MCF 10A (cell line): Measurements from ENCODE around the gene TXLNG. TPM values are rescaled to one million over a fixed set of nuclear protein-coding genes. Genes with fewer than 3 reads are reported as not detected.

ENCODE experiments used
- BruUV-seq: library from RNA; stranded (reverse); fragments of 400-500 nt; replicated peaks from 2 replicates; lab custom pipeline; 2021; lab: Mats Ljungman, UMichigan
- CTCF ChIA-PET: fragments of 300-600 bp; sonication (Branson Sonifier 250); formaldehyde crosslinking; extraction: SDS; loops from one replicate; lab custom pipeline; 2021; ENCODE audit warnings: antibody characterized with exemption, inconsistent platforms; lab: Yijun Ruan, JAX
- POLR2A ChIA-PET: fragments of 300-600, 350-650 bp; sonication (Branson Sonifier 250); formaldehyde crosslinking; extraction: SDS; loops from one replicate; lab custom pipeline; 2020; ENCODE audit warnings: antibody characterized with exemption, inconsistent platforms; lab: Yijun Ruan, JAX
- DNase-seq: peaks from one replicate; pipeline ENCODE4 v3.0.0-alpha.2; 2018; ENCODE audit not compliant: unreplicated experiment
- H3K27ac Mint-ChIP-seq: one replicate; pipeline ENCODE4 v1.8.0; 2022; ENCODE audit warnings: mild to moderate bottlenecking, low read depth, mixed read lengths; ENCODE audit not compliant: unreplicated experiment
- H3K27me3 Mint-ChIP-seq: one replicate; pipeline ENCODE4 v1.8.0; 2022; ENCODE audit warnings: mixed read lengths; ENCODE audit not compliant: insufficient read depth, unreplicated experiment
- H3K36me3 Mint-ChIP-seq: one replicate; pipeline ENCODE4 v1.8.0; 2022; ENCODE audit warnings: mild to moderate bottlenecking, moderate library complexity, mixed read lengths; ENCODE audit not compliant: insufficient read depth, unreplicated experiment
- H3K4me1 Mint-ChIP-seq: one replicate; pipeline ENCODE4 v1.8.0; 2022; ENCODE audit warnings: mixed read lengths; ENCODE audit not compliant: insufficient read depth, unreplicated experiment
- H3K4me3 Mint-ChIP-seq: one replicate; pipeline ENCODE4 v1.8.0; 2022; ENCODE audit warnings: mild to moderate bottlenecking, moderate library complexity, mixed read lengths; ENCODE audit not compliant: unreplicated experiment
- H3K9me3 Mint-ChIP-seq: one replicate; pipeline ENCODE4 v1.8.0; 2022; ENCODE audit warnings: mixed read lengths; ENCODE audit not compliant: unreplicated experiment
- CTCF ChIP-seq: fragments of 200-600 bp; IDR thresholded peaks from one replicate; pipeline ENCODE4 v1.8.0; 2022; ENCODE audit warnings: antibody characterized with exemption, mild to moderate bottlenecking; ENCODE audit not compliant: unreplicated experiment
- intact Hi-C: fragments of 100-400 bp; cut with micrococcal nuclease; formaldehyde crosslinking; loops from 2 replicates; pipeline ENCODE4 v1.14.1; 2022
- total RNA-seq: library from RNA; stranded (reverse); gene quantifications from 2 replicates; pipeline ENCODE4 v1.2.3, GENCODE V29; 2022

The TXLNG gene
- total RNA-seq, 1 experiment from 2014 or later, result 43.2 TPM

DNA sequence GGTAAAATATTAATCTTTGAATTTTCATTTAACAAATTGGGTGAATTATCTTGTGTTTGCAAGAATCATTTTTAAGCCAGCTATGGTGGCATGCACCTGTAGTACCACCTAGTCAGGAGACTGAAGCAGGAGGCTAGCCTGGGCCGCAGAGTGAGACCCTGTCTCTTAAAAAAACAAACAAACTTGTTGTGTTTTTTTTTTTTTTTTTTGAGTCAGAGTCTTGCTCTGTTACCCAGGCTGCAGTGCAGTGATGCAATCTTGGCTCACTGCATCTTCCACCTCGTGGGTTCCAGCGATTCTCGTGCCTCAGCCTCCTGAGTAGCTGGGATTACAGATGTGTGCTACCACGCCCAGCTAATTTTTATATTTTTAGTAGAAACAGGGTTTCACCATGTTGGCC lies 2.2 kb downstream of the TXLNG start:
- Mint-ChIP-seq H3K4me3 (peak overlapping the region; percentile 89), H3K9me3 (no peaks in the 10 kb centered on the region), H3K27ac (peak overlapping the region; percentile 31), H3K4me1 (no peaks in the 10 kb centered on the region), H3K36me3 (peaks cover 8% of the 10 kb centered on the region), H3K27me3 (no peaks in the 10 kb centered on the region)
- no peak for TF ChIP-seq CTCF
- CTCF ChIA-PET, result interaction anchor here (0.6 to 1.7 kb wide), 4 partner anchors 17 to 20 kb away, joined by 3 to 5 read pairs (median 4); no protein-coding TSS in a partner anchor
- intact Hi-C loops, result no loop called here
- POLR2A ChIA-PET, result interaction anchor here (0.7 to 3.0 kb wide), 10 partner anchors 10 to 1112 kb away, joined by 3 to 30 read pairs (median 4); partner anchors contain the start of genes CTPS2 and SYAP1
- no TSS peak for BruUV-seq
- peak; percentile 65 for DNase-seq

GRCh38 chrX:16796298-16796697 lies 10.0 kb downstream of the TXLNG start:
- no peaks in the 10 kb centered on the region for H3K9me3 Mint-ChIP-seq
- H3K4me1 Mint-ChIP-seq, result no peaks in the 10 kb centered on the region
- H3K4me3 Mint-ChIP-seq, result no peak overlapping the region
- ChIA-PET POLR2A (no interaction called here), CTCF (no interaction called here)
- H3K27me3 Mint-ChIP-seq, result no peaks in the 10 kb centered on the region
- H3K27ac Mint-ChIP-seq, result no peak overlapping the region
- DNase-seq, result no peak
- no TSS peak for BruUV-seq
- no peak for TF ChIP-seq CTCF
- H3K36me3 Mint-ChIP-seq, result peaks cover 39% of the 10 kb centered on the region
- intact Hi-C loops, result no loop called here

- Mint-ChIP-seq H3K9me3 (no peaks in the 10 kb centered on the region), H3K4me3 (no peak overlapping the region), H3K4me1 (no peaks in the 10 kb centered on the region), H3K27me3 (no peaks in the 10 kb centered on the region), H3K36me3 (peaks cover 39% of the 10 kb centered on the region), H3K27ac (no peak overlapping the region)
- DNase-seq, result no peak
- no peak for TF ChIP-seq CTCF
- ChIA-PET POLR2A (interaction anchor here (1.0 kb wide), 1 partner anchor 10 kb away, joined by 4 read pairs; no protein-coding TSS in a partner anchor), CTCF (interaction anchor here (0.9 kb wide), 1 partner anchor 18 kb away, joined by 3 read pairs; no protein-coding TSS in a partner anchor)
- no TSS peak for BruUV-seq
- intact Hi-C loops, result no loop called here
Measured at GRCh38 chrX:16797358-16797757, 11.1 kb downstream of the TXLNG start.

- intact Hi-C loops, result no loop called here
- POLR2A ChIA-PET, result interaction anchor here (0.6 to 1.1 kb wide), 2 partner anchors 9 to 1345 kb away, joined by 3 to 6 read pairs; no protein-coding TSS in a partner anchor
- Mint-ChIP-seq H3K4me1 (no peaks in the 10 kb centered on the region), H3K27ac (no peak overlapping the region), H3K27me3 (no peaks in the 10 kb centered on the region), H3K4me3 (no peak overlapping the region), H3K9me3 (no peaks in the 10 kb centered on the region), H3K36me3 (peaks cover 41% of the 10 kb centered on the region)
- no TSS peak for BruUV-seq
- CTCF ChIA-PET, result interaction anchor here (0.6 to 1.3 kb wide), 3 partner anchors 12 to 28 kb away, joined by 3 read pairs; no protein-coding TSS in a partner anchor
- no peak for TF ChIP-seq CTCF
- no peak for DNase-seq
Measured at GRCh38 chrX:16797841-16798240, 11.6 kb downstream of the TXLNG start.
